ENCODE measurements around the gene SERPINB2. TPM values are rescaled to one million over a fixed set of nuclear protein-coding genes. Genes with fewer than 3 reads are reported as not detected.

Gene SERPINB2
- total and polyA plus RNA-seq, 2 donors from 2014 or later: not detected

GRCh38 chr18:63872586-63872985, 14.9 kb upstream of the SERPINB2 start:
- Histone ChIP-seq H3K27ac (ENCODE audit: low read depth in 2 of 2, low read length in 2 of 2) (no peak overlapping the region), H3K9ac (ENCODE audit: low read length in 3 of 3) (no peak overlapping the region), H3K27me3 (ENCODE audit: control insufficient read depth, insufficient read depth, low read length) (no peaks in the 10 kb centered on the region), H3K4me1 (ENCODE audit: control insufficient read depth in 2 of 3, insufficient read depth in 2 of 3, low read depth in 1 of 3, low read length in 3 of 3) (no peaks in the 10 kb centered on the region), H3K4me3 (ENCODE audit: low read length in 3 of 3) (no peak overlapping the region), H3K36me3 (ENCODE audit: control insufficient read depth in 2 of 3, insufficient read depth in 3 of 3, low read length in 3 of 3) (no peaks in the 10 kb centered on the region), H3K9me3 (ENCODE audit: control insufficient read depth in 2 of 3, insufficient read depth in 1 of 3, low read length in 3 of 3) (no peaks in the 10 kb centered on the region)
- intact Hi-C loops (cut with DNase I): no loop called here
- FAIRE-seq (no peak), DNase-seq (no peak)
- no peak for TF ChIP-seq CTCF (IDR thresholded peaks at IDR 0.05; ENCODE audit: borderline replicate concordance, extremely low read depth, insufficient read depth)

- H3K4me1 ChIP-seq (ENCODE audit: control insufficient read depth in 2 of 3, insufficient read depth in 2 of 3, low read depth in 1 of 3, low read length in 3 of 3): no peaks in the 10 kb centered on the region
- FAIRE-seq: no peak
- H3K4me3 ChIP-seq (ENCODE audit: low read length in 3 of 3): no peak overlapping the region
- H3K9ac ChIP-seq (ENCODE audit: low read length in 3 of 3): no peak overlapping the region
- DNase-seq: no peak
- H3K27me3 ChIP-seq (ENCODE audit: control insufficient read depth, insufficient read depth, low read length): no peaks in the 10 kb centered on the region
- H3K9me3 ChIP-seq (ENCODE audit: control insufficient read depth in 2 of 3, insufficient read depth in 1 of 3, low read length in 3 of 3): no peaks in the 10 kb centered on the region
- intact Hi-C loops (cut with DNase I): no loop called here
- no peak for TF ChIP-seq CTCF (IDR thresholded peaks at IDR 0.05; ENCODE audit: borderline replicate concordance, extremely low read depth, insufficient read depth)
- no peak overlapping the region for H3K27ac ChIP-seq (ENCODE audit: low read depth in 2 of 2, low read length in 2 of 2)
- H3K36me3 ChIP-seq (ENCODE audit: control insufficient read depth in 2 of 3, insufficient read depth in 3 of 3, low read length in 3 of 3): no peaks in the 10 kb centered on the region
These were observed 9.2 kb upstream of the SERPINB2 start for GRCh38 chr18:63878343-63878742.

DNA sequence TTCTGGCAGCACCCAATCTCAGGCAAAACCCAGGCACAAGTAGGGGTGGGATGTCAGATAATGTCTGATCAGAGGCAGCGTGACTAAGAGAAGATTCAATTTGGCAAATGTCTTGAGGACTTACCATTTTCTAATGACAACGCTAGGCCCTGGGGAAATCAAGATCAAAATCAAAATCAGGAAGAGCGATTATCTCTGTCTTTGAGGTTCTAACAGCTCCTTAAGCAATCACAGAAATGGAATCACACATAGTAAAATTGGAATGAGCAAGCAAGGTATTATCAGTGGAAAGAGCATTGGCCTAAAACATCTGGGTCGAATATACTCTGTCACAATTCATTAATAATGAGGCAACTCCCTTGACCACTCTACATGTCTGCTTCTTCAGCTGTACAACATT, 8.6 kb upstream of the SERPINB2 start:
- Histone ChIP-seq H3K4me1 (ENCODE audit: control insufficient read depth in 2 of 3, insufficient read depth in 2 of 3, low read depth in 1 of 3, low read length in 3 of 3) (no peaks in the 10 kb centered on the region), H3K27me3 (ENCODE audit: control insufficient read depth, insufficient read depth, low read length) (no peaks in the 10 kb centered on the region), H3K9ac (ENCODE audit: low read length in 3 of 3) (no peak overlapping the region), H3K4me3 (ENCODE audit: low read length in 3 of 3) (no peak overlapping the region), H3K27ac (ENCODE audit: low read depth in 2 of 2, low read length in 2 of 2) (no peak overlapping the region), H3K36me3 (ENCODE audit: control insufficient read depth in 2 of 3, insufficient read depth in 3 of 3, low read length in 3 of 3) (no peaks in the 10 kb centered on the region), H3K9me3 (ENCODE audit: control insufficient read depth in 2 of 3, insufficient read depth in 1 of 3, low read length in 3 of 3) (no peaks in the 10 kb centered on the region)
- FAIRE-seq (no peak), DNase-seq (no peak)
- no peak for TF ChIP-seq CTCF (IDR thresholded peaks at IDR 0.05; ENCODE audit: borderline replicate concordance, extremely low read depth, insufficient read depth)
- intact Hi-C loops (cut with DNase I): no loop called here

GRCh38 chr18:63879709-63880108, 7.8 kb upstream of the SERPINB2 start:
- no peak overlapping the region for H3K9ac ChIP-seq (ENCODE audit: low read length in 3 of 3)
- H3K4me3 ChIP-seq (ENCODE audit: low read length in 3 of 3): no peak overlapping the region
- H3K9me3 ChIP-seq (ENCODE audit: control insufficient read depth in 2 of 3, insufficient read depth in 1 of 3, low read length in 3 of 3): no peaks in the 10 kb centered on the region
- H3K36me3 ChIP-seq (ENCODE audit: control insufficient read depth in 2 of 3, insufficient read depth in 3 of 3, low read length in 3 of 3): no peaks in the 10 kb centered on the region
- intact Hi-C loops (cut with DNase I): no loop called here
- no peak for TF ChIP-seq CTCF (IDR thresholded peaks at IDR 0.05; ENCODE audit: borderline replicate concordance, extremely low read depth, insufficient read depth)
- no peaks in the 10 kb centered on the region for H3K27me3 ChIP-seq (ENCODE audit: control insufficient read depth, insufficient read depth, low read length)
- H3K27ac ChIP-seq (ENCODE audit: low read depth in 2 of 2, low read length in 2 of 2): no peak overlapping the region
- DNase-seq (no peak), FAIRE-seq (no peak)
- H3K4me1 ChIP-seq (ENCODE audit: control insufficient read depth in 2 of 3, insufficient read depth in 2 of 3, low read depth in 1 of 3, low read length in 3 of 3): no peaks in the 10 kb centered on the region
